HG02870 (cell line): ENCODE results near the gene BAIAP2L2.

Experiments used
- ATAC-seq: cut with Tn5 transposase; IDR thresholded peaks from one replicate; pipeline ENCODE4 v1.9.1; 2021; ENCODE audit warnings: mild to moderate bottlenecking, moderate library complexity; ENCODE audit not compliant: unreplicated experiment

BAIAP2L2 gene

GRCh38 chr22:38070250-38070921 is 40.1 kb downstream of the BAIAP2L2 start:
- ATAC-seq: no peak

DNA sequence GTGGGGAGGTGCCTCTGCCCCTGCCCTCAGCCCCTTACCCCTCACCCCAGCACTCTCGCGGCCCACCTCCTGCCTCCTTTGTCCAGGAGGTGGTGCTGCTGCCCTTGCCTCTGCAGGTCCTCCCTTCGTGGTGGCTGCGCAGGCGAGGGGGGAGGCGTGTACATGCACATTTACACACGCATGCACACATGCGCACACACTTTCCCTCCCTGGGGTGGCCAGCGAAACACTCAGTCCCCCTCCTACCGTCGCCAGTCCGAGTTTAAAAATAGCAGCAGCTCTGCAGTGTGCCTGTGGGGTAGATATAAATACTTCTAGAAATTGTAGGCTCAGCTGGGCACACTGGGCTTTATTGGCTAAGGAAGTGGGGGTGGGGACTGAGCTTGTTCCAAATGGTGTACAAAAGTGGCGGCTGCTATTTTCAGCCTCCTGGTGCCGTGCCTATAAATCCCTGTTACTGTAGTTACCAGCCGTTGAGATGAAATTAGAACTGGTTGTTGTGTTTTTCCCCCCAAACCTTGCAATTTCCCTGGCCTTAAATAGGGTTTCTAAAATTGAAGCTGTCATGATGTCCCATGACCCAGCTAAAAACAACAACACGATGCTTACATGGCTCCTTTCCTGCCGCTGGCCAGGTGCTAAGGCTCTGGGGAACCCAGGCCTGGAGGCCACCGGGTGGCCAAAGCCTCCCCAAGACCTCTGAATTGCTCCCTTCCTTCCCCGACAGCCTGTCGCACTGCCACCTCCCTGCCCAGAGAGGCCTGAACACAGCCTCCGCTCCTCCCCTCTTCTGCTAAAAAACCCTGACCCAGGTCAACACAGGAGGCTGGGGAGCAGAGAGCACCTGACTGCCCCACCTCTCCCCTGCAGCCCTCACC is 40.9 kb downstream of the BAIAP2L2 start:
- ATAC-seq: no peak

GRCh38 chr22:38068641-38069371 is 41.7 kb downstream of the BAIAP2L2 start:
- ATAC-seq: no peak

- no peak for ATAC-seq
These were observed 42.6 kb downstream of the BAIAP2L2 start for GRCh38 chr22:38067761-38068360.

- no peak for ATAC-seq
These were observed 43.5 kb downstream of the BAIAP2L2 start for GRCh38 chr22:38067028-38067415.

DNA sequence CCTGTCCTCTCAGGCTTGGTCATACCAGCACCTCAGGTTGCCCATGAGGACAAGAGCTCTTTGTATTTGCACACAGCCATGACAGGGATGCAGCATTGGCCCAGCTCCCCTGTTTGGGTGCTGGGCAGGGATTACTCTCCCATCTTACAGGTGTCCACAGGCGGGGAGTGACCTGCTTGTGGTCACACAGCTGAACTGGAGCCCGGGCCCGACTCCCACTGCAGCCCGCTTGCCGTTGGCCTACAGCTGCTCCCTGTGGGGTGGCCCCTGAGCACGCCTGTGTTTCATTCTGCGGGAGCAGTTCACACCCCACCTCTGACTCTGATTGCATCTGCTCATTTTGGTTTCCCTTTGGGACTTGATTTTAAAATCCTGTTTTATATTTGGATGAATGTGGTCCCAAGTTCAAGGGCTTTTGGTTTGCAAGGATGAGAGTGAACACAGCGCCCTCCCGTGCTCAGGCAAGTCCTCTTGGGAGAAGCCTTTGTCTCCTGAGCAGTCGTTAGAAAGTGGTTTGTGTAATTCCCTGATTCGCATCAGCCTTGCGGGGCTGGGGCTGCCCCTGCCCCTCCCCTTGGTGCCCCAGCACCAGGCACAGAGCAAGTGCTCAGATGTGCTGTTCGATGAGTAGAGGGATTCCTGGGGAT is 44.0 kb downstream of the BAIAP2L2 start:
- ATAC-seq: no peak

GRCh38 chr22:38065539-38065938 is 44.9 kb downstream of the BAIAP2L2 start:
- ATAC-seq: no peak

GRCh38 chr22:38062791-38063190 is 47.7 kb downstream of the BAIAP2L2 start:
- ATAC-seq: no peak

DNA sequence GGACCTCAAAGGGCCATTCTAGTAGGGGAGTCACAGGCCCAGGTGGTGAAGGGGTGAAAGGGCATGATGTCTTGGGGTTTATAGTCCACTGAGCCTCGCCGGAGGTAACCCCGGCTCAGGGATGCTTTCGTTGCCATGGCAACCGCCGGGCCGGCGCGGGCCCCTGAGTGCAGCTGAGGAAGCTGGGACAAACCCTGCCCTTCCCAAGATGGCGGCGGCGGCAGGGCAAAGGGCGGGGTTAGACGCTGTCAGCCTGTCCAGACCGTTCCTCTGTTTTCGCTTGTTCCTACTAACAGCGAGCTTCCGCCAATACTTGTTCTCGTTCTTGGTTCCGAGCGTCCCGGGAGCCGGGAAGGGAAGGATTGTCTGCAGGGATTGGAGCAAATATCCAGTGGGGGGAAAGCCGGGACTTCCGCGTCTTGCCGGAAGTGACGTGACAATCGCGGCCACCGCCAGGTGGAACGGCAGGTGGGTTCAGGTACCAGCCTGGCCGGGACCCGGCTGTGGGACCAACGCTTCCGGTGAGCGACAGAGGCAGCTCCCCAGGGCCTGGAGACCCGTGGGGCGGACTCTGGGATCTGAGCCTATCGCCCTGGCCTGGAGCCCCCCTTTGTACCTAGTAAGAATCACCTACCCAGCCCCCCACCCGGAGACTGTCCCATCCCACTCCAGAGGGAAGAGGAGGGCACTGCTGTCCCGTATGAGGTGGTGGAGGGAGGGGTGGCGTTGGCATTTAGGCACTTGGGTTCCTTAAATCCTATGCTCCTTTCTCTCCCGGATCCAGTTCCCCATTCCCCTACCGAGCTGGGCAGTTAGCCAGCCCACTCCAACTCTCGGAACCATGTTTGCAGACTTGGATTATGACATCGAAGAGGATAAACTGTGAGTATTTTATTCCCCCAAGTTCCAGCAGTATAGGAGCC is 53.3 kb downstream of the BAIAP2L2 start, which contains the start of gene PICK1:
Gene PICK1, plus strand, starts transcription at position 436 of the 923 bp plus-strand sequence. Its CDS starts 406 bp downstream, at position 842.
- ATAC-seq: no peak

GRCh38 chr22:38051900-38052862 is 58.3 kb downstream of the BAIAP2L2 start:
- no peak for ATAC-seq

DNA sequence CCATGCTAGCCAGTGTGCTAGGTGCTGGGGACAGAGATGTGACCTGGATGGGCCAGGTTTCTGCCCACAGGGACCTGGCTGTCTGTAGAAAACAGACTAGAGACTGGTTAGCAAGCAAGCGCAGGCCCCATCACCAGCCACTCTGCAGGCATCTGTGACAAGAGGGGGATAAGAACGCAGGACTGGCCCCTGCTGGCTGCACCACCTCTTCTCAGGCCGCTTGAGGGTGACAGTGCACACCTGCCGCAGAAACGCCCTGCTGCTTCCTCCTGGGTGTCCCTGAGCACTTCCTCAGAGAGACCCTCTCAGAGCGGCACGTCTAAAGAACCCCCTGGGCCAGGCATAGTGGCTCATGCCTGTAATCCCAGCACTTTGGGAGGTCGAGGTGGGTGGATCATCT is 59.2 kb downstream of the BAIAP2L2 start:
- ATAC-seq: no peak

GRCh38 chr22:38050720-38051119 is 59.8 kb downstream of the BAIAP2L2 start:
- no peak for ATAC-seq

DNA sequence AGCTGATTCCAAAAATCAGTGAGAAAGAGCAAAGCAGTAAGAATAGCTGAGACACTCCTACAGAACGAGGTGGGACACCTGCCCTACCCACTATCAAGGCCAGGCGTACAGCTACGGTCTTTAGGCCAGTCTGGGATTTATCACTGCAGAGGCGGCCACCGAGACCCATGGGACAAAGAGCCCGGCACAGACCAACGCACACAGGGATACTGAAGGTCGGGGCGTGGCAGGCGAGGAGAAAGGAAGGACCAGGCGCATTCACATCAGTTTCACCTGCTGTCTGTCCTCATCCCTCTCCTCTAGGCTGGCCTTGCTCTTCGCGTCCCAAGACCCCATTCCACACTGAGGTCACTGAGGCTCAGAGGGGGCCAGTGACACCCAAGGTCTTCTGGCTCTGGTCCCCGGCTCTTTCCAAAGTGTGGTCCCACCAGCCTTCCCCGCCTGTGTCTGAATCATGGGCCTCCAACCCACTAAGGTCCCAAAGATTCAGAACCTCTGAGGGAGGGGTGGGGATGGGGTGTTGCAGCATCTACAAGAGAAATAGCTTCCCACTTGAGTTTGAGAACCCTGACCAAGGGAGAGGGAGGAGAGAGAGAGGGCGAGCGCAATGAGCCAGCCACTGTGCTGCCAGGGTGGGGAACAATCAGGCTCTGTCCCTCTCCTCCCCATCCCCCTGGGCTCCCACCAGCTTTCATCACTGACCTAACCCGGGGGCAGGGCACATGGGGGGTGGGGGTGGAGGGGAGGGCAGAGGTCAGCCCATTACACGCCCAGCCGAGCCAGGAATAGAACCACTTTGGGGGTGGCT is 60.5 kb downstream of the BAIAP2L2 start:
- ATAC-seq: no peak

GRCh38 chr22:38046070-38046748 is 64.3 kb downstream of the BAIAP2L2 start:
- ATAC-seq: no peak

GRCh38 chr22:38043151-38044039 is 67.1 kb downstream of the BAIAP2L2 start:
- no peak for ATAC-seq

DNA sequence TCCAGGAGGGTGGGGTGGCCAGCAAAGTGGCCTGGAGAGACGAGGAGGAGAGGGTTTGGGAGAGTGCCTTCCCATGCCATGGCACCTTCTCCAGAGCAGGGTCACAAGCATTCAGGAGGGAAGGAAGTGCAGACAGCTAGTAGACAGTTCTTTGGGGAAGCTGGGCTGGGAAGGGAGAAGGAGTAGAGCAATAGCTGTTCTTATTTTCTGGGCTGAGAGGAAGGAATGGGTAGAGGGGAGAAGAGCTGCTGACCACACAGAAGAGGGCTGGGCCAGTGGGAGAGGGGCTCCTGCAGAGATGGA is 68.0 kb downstream of the BAIAP2L2 start:
- no peak for ATAC-seq
